Heart left ventricle (tissue), 13 donors: ENCODE measurements around the gene CRLF3.
"Not testable (repeated sequence)": the region's sequence is repeated elsewhere in the genome, so short reads cannot be mapped to it uniquely, and the experiment has no call there.

Experiments used
- CTCF ChIP-seq, 12 donors: fragments of 200-600 bp; sonication (generic) in 4 of 12; IDR thresholded peaks; one replicate each; pipeline versions ENCODE4 v1.5.0 to v1.8.0; 2018 to 2022; ENCODE audit warnings: antibody characterized with exemption in 12 of 12, mild to moderate bottlenecking in 5 of 12
- POLR2A ChIP-seq, 2 donors: fragments of 450-650 bp; IDR thresholded peaks; one replicate each; pipeline ENCODE4 v1.6.1; 2017; ENCODE audit warnings: antibody characterized with exemption in 2 of 2, mild to moderate bottlenecking in 2 of 2, moderate library complexity in 2 of 2
- donor health status: ischemic (EF 13 %, LVEDD 7.1; RV severe dilation, severe dysfunction).
- donor health status: DM: no; HTN: yes; CAD: no.
- donor health status: DM: no; HTN: no; CAD: no.
- donor health status: ischemic (EF 25% LVEDD 6.9; RV normal size, moderate dysfunction).
- donor health status: ischemic (EF 25% LVEDD 5.7; RV mildly dilated, moderate dysfunction).
- donor health status: ischemic (EF 35%, LVEDD 5.7; RV mildly dilated, moderate dysfunction).
- donor health status: nonischemic (EF 11% LVEDD 7.7; RV severe dilation, severe dysfunction).
- donor health status: DM: yes; HTN: yes; CAD: no.
- donor health status: PGD.
- donor health status: ischemic (EF 29% LVEDD 5.4; RV normal size, mild dysfunction).
- donor health status: nonischemic (EF 23%, LVEDD 6.1; RV moderate dilation, normal function).

- not testable (repeated sequence) for TF ChIP-seq CTCF, POLR2A (IDR thresholded peaks at IDR 0.05)
Observed at GRCh38 chr17:30750982-30751381, 73.5 kb downstream of the CRLF3 start.
